Esophagus (tissue), 2 donors: Measurements from ENCODE around the gene ZC3H13. TPM values are rescaled to one million over a fixed set of nuclear protein-coding genes. Genes with fewer than 3 reads are reported as not detected.
A peak's percentile ranks its signal among the peaks of the same experiment; 100 is the strongest.

Experiments
- H3K27ac ChIP-seq, 2 donors: one replicate each; pipeline ENCODE4 v1.5.1; 2013; ENCODE audit warnings: low read depth in 2 of 2, mild to moderate bottlenecking in 2 of 2, inconsistent platforms in 1 of 2, low read length in 1 of 2, moderate library complexity in 1 of 2
- H3K27me3 ChIP-seq, 2 donors: one replicate each; pipeline ENCODE4 v1.6.1; 2013; ENCODE audit warnings: low read length in 2 of 2, control low read depth in 1 of 2, mild to moderate bottlenecking in 1 of 2; ENCODE audit not compliant: insufficient read depth in 2 of 2, control insufficient read depth in 1 of 2
- H3K36me3 ChIP-seq, 2 donors: one replicate each; pipeline ENCODE4 v1.6.1; 2013; ENCODE audit warnings: low read length in 1 of 2; ENCODE audit not compliant: control insufficient read depth in 2 of 2, insufficient read depth in 2 of 2
- H3K4me1 ChIP-seq, 2 donors: one replicate each; pipeline ENCODE4 v1.6.1; 2013; ENCODE audit warnings: low read length in 1 of 2; ENCODE audit not compliant: control insufficient read depth in 2 of 2, insufficient read depth in 2 of 2
- H3K4me3 ChIP-seq, 2 donors: one replicate each; pipeline ENCODE4 v1.5.1; 2013; ENCODE audit warnings: low read length in 2 of 2, mild to moderate bottlenecking in 2 of 2, low read depth in 1 of 2, moderate library complexity in 1 of 2
- H3K9me3 ChIP-seq, 2 donors: one replicate each; pipeline ENCODE4 v1.6.1; 2013; ENCODE audit warnings: mild to moderate bottlenecking in 2 of 2, low read depth in 1 of 2, low read length in 1 of 2, moderate library complexity in 1 of 2; ENCODE audit not compliant: control insufficient read depth in 2 of 2, insufficient read depth in 1 of 2
- WGBS, 2 donors: extraction: QIAGEN DNeasy Blood & Tissue Kit; methylation state at CpG; one replicate each; pipeline ENCODE4 v1.1.7; 2013; 5-methylcytosine and 5-hydroxymethylcytosine counted together
- polyA plus RNA-seq, 2 donors: library from polyadenylated mRNA; stranded (reverse); fragments of 200-250 nt; gene quantifications; one replicate each; pipeline ENCODE4 v1.2.3, GENCODE V29; 2013
- donor health status: healthy with polysubstance abuse.
- donor health status: Bipolar disorder and iron deficiency.

ZC3H13 gene
- polyA plus RNA-seq, 2 donors, result 7.9 to 10.3 TPM

GRCh38 chr13:46063292-46063691, 10.7 kb upstream of the ZC3H13 start:
- H3K36me3 ChIP-seq, result no peaks in the 10 kb centered on the region
- H3K4me1 ChIP-seq, result no peaks in the 10 kb centered on the region
- H3K9me3 ChIP-seq, result no peaks in the 10 kb centered on the region
- WGBS, 2 donors, result 96 to 98% methylated on average over 2 of the region's 2 CpGs
- no peak overlapping the region for H3K4me3 ChIP-seq
- no peaks in the 10 kb centered on the region for H3K27me3 ChIP-seq
- no peak overlapping the region for H3K27ac ChIP-seq

GRCh38 chr13:46062185-46062584, 9.6 kb upstream of the ZC3H13 start:
- H3K27me3 ChIP-seq, result no peaks in the 10 kb centered on the region
- no peaks in the 10 kb centered on the region for H3K4me1 ChIP-seq
- 51 to 65% methylated on average over 5 of the region's 5 CpGs for WGBS, 2 donors
- no peak overlapping the region for H3K4me3 ChIP-seq
- no peaks in the 10 kb centered on the region for H3K9me3 ChIP-seq
- no peaks in the 10 kb centered on the region for H3K36me3 ChIP-seq
- H3K27ac ChIP-seq, result no peak overlapping the region

GRCh38 chr13:46059405-46059804, 6.9 kb upstream of the ZC3H13 start:
- no peak overlapping the region for H3K27ac ChIP-seq
- no peaks in the 10 kb centered on the region for H3K4me1 ChIP-seq
- no peaks in the 10 kb centered on the region for H3K36me3 ChIP-seq
- H3K4me3 ChIP-seq, result no peak overlapping the region
- H3K27me3 ChIP-seq, result no peaks in the 10 kb centered on the region
- H3K9me3 ChIP-seq, result no peaks in the 10 kb centered on the region

DNA sequence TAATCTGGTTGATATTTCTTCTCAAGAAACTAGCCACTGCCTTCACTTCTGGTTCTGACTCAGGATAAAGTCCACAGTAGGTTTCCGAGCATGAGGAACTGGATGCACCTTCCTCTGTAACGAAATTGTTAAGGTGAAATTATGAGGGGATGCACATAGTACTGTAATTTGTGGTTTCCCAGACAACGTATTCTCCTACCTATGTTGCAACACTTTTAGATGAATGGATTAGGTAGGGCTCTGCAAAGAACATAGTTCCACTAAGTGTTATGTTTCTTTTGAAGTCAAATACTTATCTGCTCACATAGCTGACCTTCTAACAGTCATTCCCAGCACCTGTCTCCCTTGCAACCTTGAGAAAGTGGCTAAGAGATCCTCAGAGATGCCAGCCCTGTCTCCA, 5.7 kb upstream of the ZC3H13 start:
- Histone ChIP-seq H3K9me3 (no peaks in the 10 kb centered on the region), H3K27ac (no peak overlapping the region), H3K4me1 (no peaks in the 10 kb centered on the region), H3K36me3 (no peaks in the 10 kb centered on the region), H3K27me3 (no peaks in the 10 kb centered on the region), H3K4me3 (no peak overlapping the region)
- 81 to 82% methylated on average over 3 of the region's 3 CpGs for WGBS, 2 donors

GRCh38 chr13:46057256-46058015, 4.9 kb upstream of the ZC3H13 start:
- WGBS, 2 donors, result 64 to 66% methylated on average over 5 of the region's 5 CpGs
- no peaks in the 10 kb centered on the region for H3K36me3 ChIP-seq
- no peaks in the 10 kb centered on the region for H3K9me3 ChIP-seq
- no peaks in the 10 kb centered on the region for H3K4me1 ChIP-seq
- no peak overlapping the region for H3K27ac ChIP-seq
- no peaks in the 10 kb centered on the region for H3K27me3 ChIP-seq
- no peak overlapping the region for H3K4me3 ChIP-seq

DNA sequence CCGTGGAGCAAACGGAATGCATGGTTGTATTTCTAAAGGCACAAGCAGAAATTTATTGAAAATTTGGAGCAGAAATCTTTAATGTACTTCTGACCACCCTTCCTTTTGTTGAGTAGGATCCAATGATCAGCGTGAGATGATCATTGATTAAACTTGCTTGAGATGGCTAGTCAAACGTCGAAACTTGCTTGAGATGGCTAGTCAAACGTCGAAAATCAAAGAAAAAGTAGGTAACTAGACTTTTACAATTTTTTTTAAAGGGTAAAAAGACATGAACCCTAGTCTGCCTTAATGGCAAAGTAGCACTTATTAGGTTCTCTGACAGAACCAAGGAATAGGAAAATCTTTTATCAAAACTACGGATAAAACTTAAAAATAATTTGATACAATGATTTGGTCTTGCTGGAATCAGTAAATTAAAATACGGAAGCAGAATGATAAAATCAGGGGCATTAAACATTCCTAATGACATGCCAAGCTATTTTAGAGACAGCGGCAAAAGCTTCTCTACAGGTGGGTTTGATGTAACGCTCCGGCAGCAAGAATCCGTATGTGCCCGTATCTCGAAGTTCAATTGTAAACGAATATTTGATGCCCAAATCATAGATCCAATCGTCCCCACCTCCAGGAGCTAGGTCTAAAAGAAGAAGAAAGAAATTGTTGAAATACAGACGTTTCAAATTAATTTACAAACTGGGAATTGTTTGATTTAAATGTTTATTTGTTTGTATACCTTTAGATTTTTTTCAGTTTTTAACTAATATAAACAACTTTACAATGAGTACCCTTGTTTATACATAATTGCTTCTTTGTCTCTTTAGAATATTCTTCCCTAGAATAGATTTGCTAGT, 841 bp upstream of the ZC3H13 start:
- Histone ChIP-seq H3K27ac (peak overlapping the region; percentile 93 to 95), H3K4me1 (no peaks in the 10 kb centered on the region), H3K36me3 (no peaks in the 10 kb centered on the region), H3K27me3 (no peaks in the 10 kb centered on the region), H3K4me3 (peak overlapping the region; percentile 94 to 100), H3K9me3 (no peaks in the 10 kb centered on the region)
- WGBS, 2 donors, result 18 to 21% methylated on average over 18 of the region's 18 CpGs

DNA sequence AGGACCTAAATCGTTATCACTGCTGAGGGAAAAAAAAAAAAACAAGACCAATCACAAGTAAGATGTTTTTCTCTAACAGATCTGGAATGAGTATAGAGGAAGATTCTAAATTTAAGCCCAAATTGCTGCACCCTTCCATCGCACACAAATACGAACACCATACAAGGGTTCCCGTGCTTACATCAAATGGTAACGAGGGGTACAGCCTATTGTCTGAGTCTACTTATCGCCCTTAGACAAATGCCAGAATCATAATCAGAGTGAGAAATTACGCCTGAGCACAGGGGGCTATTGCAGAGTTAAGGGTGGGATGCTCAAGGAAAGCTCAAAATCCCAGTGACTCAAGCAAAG, 603 bp downstream of the ZC3H13 start:
- peak overlapping the region; percentile 93 to 95 for H3K27ac ChIP-seq
- no peaks in the 10 kb centered on the region for H3K4me1 ChIP-seq
- H3K27me3 ChIP-seq, result no peaks in the 10 kb centered on the region
- peak overlapping the region; percentile 94 to 100 for H3K4me3 ChIP-seq
- H3K36me3 ChIP-seq, result no peaks in the 10 kb centered on the region
- no peaks in the 10 kb centered on the region for H3K9me3 ChIP-seq
- 1% methylated on average over 7 of the region's 7 CpGs for WGBS, 2 donors

GRCh38 chr13:46050771-46051170, 1.8 kb downstream of the ZC3H13 start:
- Histone ChIP-seq H3K4me3 (no peak overlapping the region), H3K36me3 (no peaks in the 10 kb centered on the region), H3K27ac (no peak overlapping the region), H3K27me3 (no peaks in the 10 kb centered on the region), H3K9me3 (no peaks in the 10 kb centered on the region), H3K4me1 (no peaks in the 10 kb centered on the region)

DNA sequence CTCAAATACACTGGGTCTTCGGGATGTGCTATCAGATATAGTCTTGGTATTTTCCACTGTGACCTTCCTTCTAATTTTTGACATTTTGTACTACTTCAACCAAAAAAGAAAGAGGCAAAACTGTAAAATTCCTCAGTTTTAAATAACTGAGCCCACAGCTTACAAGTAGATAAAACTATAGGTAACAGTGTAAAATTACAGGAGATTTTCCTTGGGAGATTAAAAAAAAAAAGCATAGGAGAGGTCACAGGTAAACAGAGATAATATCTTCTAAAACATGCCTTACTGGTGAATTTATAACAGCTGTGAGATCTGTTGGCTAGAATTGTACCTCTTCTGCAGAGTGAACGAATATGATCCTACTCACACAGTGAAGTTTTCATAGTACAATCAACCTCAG, 7.1 kb downstream of the ZC3H13 start:
- Histone ChIP-seq H3K4me3 (no peak overlapping the region), H3K27me3 (no peaks in the 10 kb centered on the region), H3K9me3 (no peaks in the 10 kb centered on the region), H3K36me3 (no peaks in the 10 kb centered on the region), H3K4me1 (no peaks in the 10 kb centered on the region), H3K27ac (no peak overlapping the region)
- WGBS, 2 donors, result 77 to 92% methylated on average over 2 of the region's 2 CpGs

DNA sequence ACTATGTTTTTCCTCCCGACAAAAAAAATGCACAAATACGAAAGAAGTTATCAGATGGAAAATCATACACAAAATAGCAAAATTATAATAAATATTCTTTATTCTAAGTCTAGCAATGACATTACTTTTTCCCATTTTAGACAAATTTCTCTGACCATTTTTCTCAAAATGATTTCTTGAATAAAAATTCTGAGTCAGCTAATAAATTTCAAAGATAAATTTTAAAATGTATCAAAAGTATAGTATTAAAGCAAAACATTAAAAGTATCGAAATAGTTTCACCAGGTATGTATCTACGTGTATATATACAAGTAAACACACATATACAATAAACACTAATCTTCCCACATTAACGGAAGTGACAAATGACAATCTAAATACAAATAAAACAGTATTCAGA, 8.9 kb downstream of the ZC3H13 start:
- H3K36me3 ChIP-seq, result no peaks in the 10 kb centered on the region
- H3K9me3 ChIP-seq, result no peaks in the 10 kb centered on the region
- WGBS, 2 donors, result 93 to 95% methylated on average over 5 of the region's 5 CpGs
- no peak overlapping the region for H3K4me3 ChIP-seq
- H3K27me3 ChIP-seq, result no peaks in the 10 kb centered on the region
- no peaks in the 10 kb centered on the region for H3K4me1 ChIP-seq
- no peak overlapping the region for H3K27ac ChIP-seq
